HepG2 (cell line): Measurements from ENCODE around the gene IGIP. TPM values are rescaled to one million over a fixed set of nuclear protein-coding genes. Genes with fewer than 3 reads are reported as not detected.

ENCODE experiments used
- AKAP8 ChIP-seq: sonication (generic); formaldehyde crosslinking; IDR thresholded peaks from 2 replicates; pipeline ENCODE4 v1.5.1; 2020; ENCODE audit warnings: mild to moderate bottlenecking, missing genetic modification reagents
- IKZF1 ChIP-seq: fragments of 450-650 bp; IDR thresholded peaks from 2 replicates; pipeline ENCODE4 v1.7.1; 2016
- SRSF4 ChIP-seq: fragments of 200-400 bp; formaldehyde crosslinking; IDR thresholded peaks from one replicate; pipeline ENCODE4 v1.6.1; 2018; ENCODE audit warnings: mild to moderate bottlenecking, low read depth, low read length, moderate library complexity; ENCODE audit not compliant: poor library complexity, severe bottlenecking
- THYN1 ChIP-seq: sonication (generic); formaldehyde crosslinking; IDR thresholded peaks from 2 replicates; pipeline ENCODE4 v1.8.1; 2023; ENCODE audit warnings: low read depth, mild to moderate bottlenecking, moderate library complexity, missing genetic modification reagents, borderline replicate concordance
- ZNF34 ChIP-seq: sonication (generic); formaldehyde crosslinking; IDR thresholded peaks from 2 replicates; pipeline ENCODE4 v1.4.0; 2020; ENCODE audit warnings: mild to moderate bottlenecking, missing genetic modification reagents, borderline replicate concordance
- ZNF382 ChIP-seq: sonication (generic); formaldehyde crosslinking; IDR thresholded peaks from 2 replicates; pipeline ENCODE4 v1.5.0; 2020; ENCODE audit warnings: missing genetic modification reagents, mild to moderate bottlenecking, borderline replicate concordance
- ZNF460 ChIP-seq: sonication (generic); formaldehyde crosslinking; IDR thresholded peaks from 2 replicates; pipeline ENCODE4 v1.5.1; 2020; ENCODE audit warnings: missing genetic modification reagents, mild to moderate bottlenecking, borderline replicate concordance
- ZNF781 ChIP-seq: sonication (generic); formaldehyde crosslinking; IDR thresholded peaks from 2 replicates; pipeline ENCODE4 v1.5.1; 2020; ENCODE audit warnings: borderline replicate concordance, mild to moderate bottlenecking, missing genetic modification reagents; ENCODE audit errors: not compliant biosample characterization
- polyA plus RNA-seq, 8 experiments: library from polyadenylated mRNA; depleted of rRNA in 3 of 8; stranded (reverse) in 7 of 8; unstranded in 1 of 8; fragments of >200 nt; fragmentation: Illumina TruSeq in 4 of 8; extraction: Trizol in 4 of 8; gene quantifications; 2 replicates each; pipeline versions ENCODE4 v1.2.1 to v1.2.3, GENCODE V29; 2011 to 2016; ENCODE audit warnings: low read depth in 4 of 8, missing spikeins in 1 of 8, mixed read lengths in 1 of 8; ENCODE audit not compliant: insufficient read depth in 1 of 8
- total RNA-seq, 5 experiments: library from RNA; depleted of rRNA; stranded (reverse); fragments of >200 nt; fragmentation: Illumina TruSeq; extraction: Trizol; gene quantifications; 2 replicates each; pipeline ENCODE4 v1.2.3, GENCODE V29; 2016; ENCODE audit warnings: low read depth in 1 of 5
- TF ChIP-seq, protein P1 (sequence below): sonication (generic); formaldehyde crosslinking; IDR thresholded peaks from 2 replicates; pipeline ENCODE4 v1.4.0; 2020; ENCODE audit warnings: missing genetic modification reagents, mild to moderate bottlenecking, borderline replicate concordance
- TF ChIP-seq, protein P2 (sequence below): IDR thresholded peaks from 2 replicates; pipeline ENCODE4 v1.6.1; 2018; ENCODE audit warnings: missing genetic modification reagents, mild to moderate bottlenecking, missing compliant biosample characterization
- TF ChIP-seq, protein P3 (sequence below): sonication (generic); formaldehyde crosslinking; IDR thresholded peaks from 2 replicates; pipeline ENCODE4 v1.4.0; 2020; ENCODE audit warnings: mild to moderate bottlenecking, missing genetic modification reagents
- TF ChIP-seq, protein P4 (sequence below): sonication (generic); formaldehyde crosslinking; IDR thresholded peaks from 2 replicates; pipeline ENCODE4 v1.4.0; 2020; ENCODE audit warnings: mild to moderate bottlenecking, missing genetic modification reagents
- TF ChIP-seq, protein P5 (sequence below): sonication (generic); formaldehyde crosslinking; IDR thresholded peaks from 2 replicates; pipeline ENCODE4 v1.4.0; 2020; ENCODE audit warnings: missing genetic modification reagents

The IGIP gene
- total and polyA plus RNA-seq, 2 of the 13 experiments (the other 11 are each of a cell fraction or from before 2014, with no cell fraction given), result 1.7 to 2.1 TPM

DNA sequence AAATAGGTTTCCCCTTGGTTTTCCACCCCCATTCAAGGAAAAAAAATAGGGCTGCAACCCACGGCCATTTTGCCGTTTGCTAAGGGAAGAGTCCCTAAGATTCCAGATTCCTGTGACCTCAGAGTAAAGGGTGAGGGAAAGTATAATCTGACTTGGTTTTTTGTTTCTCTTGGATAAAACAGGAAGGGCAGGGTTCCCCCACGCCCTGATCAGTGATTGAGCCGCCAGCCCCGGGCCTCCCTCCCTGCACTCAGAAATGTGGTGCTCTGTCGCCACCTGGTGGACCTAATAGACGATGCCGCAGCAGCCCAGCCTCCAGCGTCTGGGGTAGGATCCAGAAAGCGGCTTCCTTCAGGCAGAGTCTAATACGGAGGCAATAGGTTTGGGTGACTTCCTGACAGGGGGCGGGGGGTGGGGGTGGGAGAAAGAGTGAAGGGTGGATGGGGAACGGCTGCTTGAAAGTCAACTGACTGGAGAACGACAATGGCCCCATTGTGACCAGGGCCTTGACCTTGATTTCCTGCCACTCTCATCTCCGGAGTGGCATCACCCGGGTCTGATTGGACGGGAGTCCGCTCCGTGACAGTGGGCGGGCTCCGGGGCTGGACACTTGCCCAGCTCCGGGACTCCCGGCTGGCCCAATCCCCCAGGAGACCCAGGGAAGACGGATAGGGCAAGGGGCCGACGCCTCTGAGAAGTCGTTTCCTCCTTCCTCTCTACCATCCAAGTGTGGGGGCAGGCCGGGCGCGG lies 31.5 kb downstream of the IGIP start (continued):
- TF ChIP-seq, protein P1, sequence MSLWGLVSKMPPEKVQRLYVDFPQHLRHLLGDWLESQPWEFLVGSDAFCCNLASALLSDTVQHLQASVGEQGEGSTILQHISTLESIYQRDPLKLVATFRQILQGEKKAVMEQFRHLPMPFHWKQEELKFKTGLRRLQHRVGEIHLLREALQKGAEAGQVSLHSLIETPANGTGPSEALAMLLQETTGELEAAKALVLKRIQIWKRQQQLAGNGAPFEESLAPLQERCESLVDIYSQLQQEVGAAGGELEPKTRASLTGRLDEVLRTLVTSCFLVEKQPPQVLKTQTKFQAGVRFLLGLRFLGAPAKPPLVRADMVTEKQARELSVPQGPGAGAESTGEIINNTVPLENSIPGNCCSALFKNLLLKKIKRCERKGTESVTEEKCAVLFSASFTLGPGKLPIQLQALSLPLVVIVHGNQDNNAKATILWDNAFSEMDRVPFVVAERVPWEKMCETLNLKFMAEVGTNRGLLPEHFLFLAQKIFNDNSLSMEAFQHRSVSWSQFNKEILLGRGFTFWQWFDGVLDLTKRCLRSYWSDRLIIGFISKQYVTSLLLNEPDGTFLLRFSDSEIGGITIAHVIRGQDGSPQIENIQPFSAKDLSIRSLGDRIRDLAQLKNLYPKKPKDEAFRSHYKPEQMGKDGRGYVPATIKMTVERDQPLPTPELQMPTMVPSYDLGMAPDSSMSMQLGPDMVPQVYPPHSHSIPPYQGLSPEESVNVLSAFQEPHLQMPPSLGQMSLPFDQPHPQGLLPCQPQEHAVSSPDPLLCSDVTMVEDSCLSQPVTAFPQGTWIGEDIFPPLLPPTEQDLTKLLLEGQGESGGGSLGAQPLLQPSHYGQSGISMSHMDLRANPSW (CRISPR knock-in tag), result no peak
- TF ChIP-seq, protein P2, sequence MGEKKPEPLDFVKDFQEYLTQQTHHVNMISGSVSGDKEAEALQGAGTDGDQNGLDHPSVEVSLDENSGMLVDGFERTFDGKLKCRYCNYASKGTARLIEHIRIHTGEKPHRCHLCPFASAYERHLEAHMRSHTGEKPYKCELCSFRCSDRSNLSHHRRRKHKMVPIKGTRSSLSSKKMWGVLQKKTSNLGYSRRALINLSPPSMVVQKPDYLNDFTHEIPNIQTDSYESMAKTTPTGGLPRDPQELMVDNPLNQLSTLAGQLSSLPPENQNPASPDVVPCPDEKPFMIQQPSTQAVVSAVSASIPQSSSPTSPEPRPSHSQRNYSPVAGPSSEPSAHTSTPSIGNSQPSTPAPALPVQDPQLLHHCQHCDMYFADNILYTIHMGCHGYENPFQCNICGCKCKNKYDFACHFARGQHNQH, result peak; percentile 72; the same call in 1 of the 2 replicates
- TF ChIP-seq IKZF1 (no peak), AKAP8 (CRISPR knock-in tag) (no peak), ZNF460 (CRISPR knock-in tag) (no peak), ZNF34 (CRISPR knock-in tag) (no peak), ZNF781 (CRISPR knock-in tag) (no peak), SRSF4 (no peak), THYN1 (CRISPR knock-in tag) (no peak), ZNF382 (CRISPR knock-in tag) (no peak)
- TF ChIP-seq, protein P3, sequence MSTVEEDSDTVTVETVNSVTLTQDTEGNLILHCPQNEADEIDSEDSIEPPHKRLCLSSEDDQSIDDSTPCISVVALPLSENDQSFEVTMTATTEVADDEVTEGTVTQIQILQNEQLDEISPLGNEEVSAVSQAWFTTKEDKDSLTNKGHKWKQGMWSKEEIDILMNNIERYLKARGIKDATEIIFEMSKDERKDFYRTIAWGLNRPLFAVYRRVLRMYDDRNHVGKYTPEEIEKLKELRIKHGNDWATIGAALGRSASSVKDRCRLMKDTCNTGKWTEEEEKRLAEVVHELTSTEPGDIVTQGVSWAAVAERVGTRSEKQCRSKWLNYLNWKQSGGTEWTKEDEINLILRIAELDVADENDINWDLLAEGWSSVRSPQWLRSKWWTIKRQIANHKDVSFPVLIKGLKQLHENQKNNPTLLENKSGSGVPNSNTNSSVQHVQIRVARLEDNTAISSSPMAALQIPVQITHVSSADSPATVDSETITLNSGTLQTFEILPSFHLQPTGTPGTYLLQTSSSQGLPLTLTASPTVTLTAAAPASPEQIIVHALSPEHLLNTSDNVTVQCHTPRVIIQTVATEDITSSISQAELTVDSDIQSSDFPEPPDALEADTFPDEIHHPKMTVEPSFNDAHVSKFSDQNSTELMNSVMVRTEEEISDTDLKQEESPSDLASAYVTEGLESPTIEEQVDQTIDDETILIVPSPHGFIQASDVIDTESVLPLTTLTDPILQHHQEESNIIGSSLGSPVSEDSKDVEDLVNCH (CRISPR knock-in tag), result no peak
- TF ChIP-seq, protein P4, sequence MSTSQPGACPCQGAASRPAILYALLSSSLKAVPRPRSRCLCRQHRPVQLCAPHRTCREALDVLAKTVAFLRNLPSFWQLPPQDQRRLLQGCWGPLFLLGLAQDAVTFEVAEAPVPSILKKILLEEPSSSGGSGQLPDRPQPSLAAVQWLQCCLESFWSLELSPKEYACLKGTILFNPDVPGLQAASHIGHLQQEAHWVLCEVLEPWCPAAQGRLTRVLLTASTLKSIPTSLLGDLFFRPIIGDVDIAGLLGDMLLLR (CRISPR knock-in tag), result no peak
- TF ChIP-seq, protein P5, sequence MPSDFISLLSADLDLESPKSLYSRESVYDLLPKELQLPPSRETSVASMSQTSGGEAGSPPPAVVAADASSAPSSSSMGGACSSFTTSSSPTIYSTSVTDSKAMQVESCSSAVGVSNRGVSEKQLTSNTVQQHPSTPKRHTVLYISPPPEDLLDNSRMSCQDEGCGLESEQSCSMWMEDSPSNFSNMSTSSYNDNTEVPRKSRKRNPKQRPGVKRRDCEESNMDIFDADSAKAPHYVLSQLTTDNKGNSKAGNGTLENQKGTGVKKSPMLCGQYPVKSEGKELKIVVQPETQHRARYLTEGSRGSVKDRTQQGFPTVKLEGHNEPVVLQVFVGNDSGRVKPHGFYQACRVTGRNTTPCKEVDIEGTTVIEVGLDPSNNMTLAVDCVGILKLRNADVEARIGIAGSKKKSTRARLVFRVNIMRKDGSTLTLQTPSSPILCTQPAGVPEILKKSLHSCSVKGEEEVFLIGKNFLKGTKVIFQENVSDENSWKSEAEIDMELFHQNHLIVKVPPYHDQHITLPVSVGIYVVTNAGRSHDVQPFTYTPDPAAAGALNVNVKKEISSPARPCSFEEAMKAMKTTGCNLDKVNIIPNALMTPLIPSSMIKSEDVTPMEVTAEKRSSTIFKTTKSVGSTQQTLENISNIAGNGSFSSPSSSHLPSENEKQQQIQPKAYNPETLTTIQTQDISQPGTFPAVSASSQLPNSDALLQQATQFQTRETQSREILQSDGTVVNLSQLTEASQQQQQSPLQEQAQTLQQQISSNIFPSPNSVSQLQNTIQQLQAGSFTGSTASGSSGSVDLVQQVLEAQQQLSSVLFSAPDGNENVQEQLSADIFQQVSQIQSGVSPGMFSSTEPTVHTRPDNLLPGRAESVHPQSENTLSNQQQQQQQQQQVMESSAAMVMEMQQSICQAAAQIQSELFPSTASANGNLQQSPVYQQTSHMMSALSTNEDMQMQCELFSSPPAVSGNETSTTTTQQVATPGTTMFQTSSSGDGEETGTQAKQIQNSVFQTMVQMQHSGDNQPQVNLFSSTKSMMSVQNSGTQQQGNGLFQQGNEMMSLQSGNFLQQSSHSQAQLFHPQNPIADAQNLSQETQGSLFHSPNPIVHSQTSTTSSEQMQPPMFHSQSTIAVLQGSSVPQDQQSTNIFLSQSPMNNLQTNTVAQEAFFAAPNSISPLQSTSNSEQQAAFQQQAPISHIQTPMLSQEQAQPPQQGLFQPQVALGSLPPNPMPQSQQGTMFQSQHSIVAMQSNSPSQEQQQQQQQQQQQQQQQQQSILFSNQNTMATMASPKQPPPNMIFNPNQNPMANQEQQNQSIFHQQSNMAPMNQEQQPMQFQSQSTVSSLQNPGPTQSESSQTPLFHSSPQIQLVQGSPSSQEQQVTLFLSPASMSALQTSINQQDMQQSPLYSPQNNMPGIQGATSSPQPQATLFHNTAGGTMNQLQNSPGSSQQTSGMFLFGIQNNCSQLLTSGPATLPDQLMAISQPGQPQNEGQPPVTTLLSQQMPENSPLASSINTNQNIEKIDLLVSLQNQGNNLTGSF, result no peak
